OCI-LY7 (cell line): ENCODE measurements around the gene AIFM3. TPM values are rescaled to one million over a fixed set of nuclear protein-coding genes. Genes with fewer than 3 reads are reported as not detected.

Experiments used
- BruUV-seq: library from RNA; stranded (reverse); fragments of 400-500 nt; replicated peaks from 2 replicates; lab custom pipeline; 2021; lab: Mats Ljungman, UMichigan
- CTCF ChIA-PET: fragments of 300-600 bp; sonication (Branson Sonifier 250); formaldehyde crosslinking; loops from one replicate; lab custom pipeline; 2022; ENCODE audit warnings: antibody characterized with exemption; ENCODE audit not compliant: unreplicated experiment; lab: Charles Lee
- POLR2A ChIA-PET: fragments of 300-600 bp; sonication (Branson Sonifier 250); formaldehyde crosslinking; loops from one replicate; lab custom pipeline; 2022; ENCODE audit warnings: antibody characterized with exemption; lab: Charles Lee
- DNase-seq: peaks from one replicate; pipeline ENCODE4 v3.0.0-alpha.2; 2015; ENCODE audit warnings: low spot score
- H2AFZ ChIP-seq: fragments of 200-600 bp; sonication (generic), shearing (Covaris generic); 2 replicates; pipeline ENCODE4 v1.6.1; 2014; ENCODE audit warnings: mild to moderate bottlenecking, antibody characterized with exemption, low read length, moderate library complexity
- H3K27ac ChIP-seq: fragments of 200-600 bp; sonication (generic); 2 replicates; pipeline ENCODE4 v1.5.1; 2014; ENCODE audit warnings: mixed run types, low read depth, mild to moderate bottlenecking, moderate library complexity, low read length, inconsistent platforms; ENCODE audit not compliant: poor library complexity, severe bottlenecking
- H3K36me3 ChIP-seq: fragments of 200-600 bp; sonication (generic); 2 replicates; pipeline ENCODE4 v1.6.1; 2014; ENCODE audit warnings: mild to moderate bottlenecking, antibody characterized with exemption, low read length, moderate library complexity, mixed read lengths; ENCODE audit not compliant: insufficient read depth
- H3K4me1 ChIP-seq: fragments of 200-600 bp; sonication (generic); 2 replicates; pipeline ENCODE4 v1.5.1; 2014; ENCODE audit warnings: mild to moderate bottlenecking, low read length; ENCODE audit not compliant: insufficient read depth, poor library complexity, severe bottlenecking
- H3K4me2 ChIP-seq: fragments of 200-600 bp; sonication (generic); 2 replicates; pipeline ENCODE4 v1.6.1; 2014; ENCODE audit warnings: mild to moderate bottlenecking, low read length
- H3K4me3 ChIP-seq: fragments of 200-600 bp; sonication (generic); 2 replicates; pipeline ENCODE4 v1.5.1; 2014; ENCODE audit warnings: mild to moderate bottlenecking, low read depth, low read length; ENCODE audit not compliant: poor library complexity, severe bottlenecking
- H3K79me2 ChIP-seq: fragments of 200-600 bp; sonication (generic); 2 replicates; pipeline ENCODE4 v1.6.1; 2016; ENCODE audit warnings: low read depth, mild to moderate bottlenecking, low read length, moderate library complexity, mixed read lengths; ENCODE audit not compliant: insufficient read depth
- H3K9me2 ChIP-seq: fragments of 200-600 bp; sonication (generic); 2 replicates; pipeline ENCODE4 v1.6.1; 2016; ENCODE audit warnings: mild to moderate bottlenecking, low read length, mixed read lengths; ENCODE audit not compliant: insufficient read depth
- H3K9me3 ChIP-seq: fragments of 200-600 bp; sonication (generic); 2 replicates; pipeline ENCODE4 v1.6.1; 2014; ENCODE audit warnings: mild to moderate bottlenecking, mixed run types, low read length, mixed read lengths
- H4K20me1 ChIP-seq: fragments of 200-600 bp; sonication (generic); 2 replicates; pipeline ENCODE4 v1.6.1; 2014; ENCODE audit warnings: mild to moderate bottlenecking, antibody characterized with exemption, low read length, moderate library complexity, mixed read lengths; ENCODE audit not compliant: insufficient read depth
- CTCF ChIP-seq: fragments of 200-600 bp; sonication (generic); conservative IDR thresholded peaks from 2 replicates; pipeline ENCODE4 v1.5.1; 2014; ENCODE audit warnings: mild to moderate bottlenecking, antibody characterized with exemption, low read length, moderate library complexity, mixed read lengths
- EZH2phosphoT487 ChIP-seq: fragments of 200-600 bp; sonication (generic); IDR thresholded peaks from 2 replicates; pipeline ENCODE4 v1.6.1; 2018; ENCODE audit warnings: low read depth, borderline replicate concordance, mild to moderate bottlenecking, mixed run types, antibody characterized with exemption, low read length, moderate library complexity, mixed read lengths
- intact Hi-C: fragments of 100-400 bp; cut with micrococcal nuclease; formaldehyde crosslinking; loops from one replicate; pipeline ENCODE4 v1.10.0; 2022; ENCODE audit not compliant: unreplicated experiment
- total RNA-seq, 2 experiments: library from RNA; depleted of rRNA in 1 of 2; stranded (reverse); fragments of >200 nt in 1 of 2; shearing (Covaris generic) in 1 of 2; gene quantifications; 2 replicates each; pipeline ENCODE4 v1.2.3, GENCODE V29; 2014 to 2022

Gene AIFM3
- total RNA-seq, 2 experiments from 2014 or later = 0.47 TPM; not detected in 1

- Histone ChIP-seq H3K27ac (no peak overlapping the region), H4K20me1 (no peaks in the 10 kb centered on the region), H2AFZ (no peak overlapping the region), H3K36me3 (peaks cover 11% of the 10 kb centered on the region), H3K4me3 (no peak overlapping the region), H3K9me2 (no peaks in the 10 kb centered on the region), H3K79me2 (peaks cover 10% of the 10 kb centered on the region), H3K9me3 (no peaks in the 10 kb centered on the region), H3K4me1 (peaks cover 19% of the 10 kb centered on the region), H3K4me2 (no peak overlapping the region)
- CTCF ChIA-PET = no interaction called here
- intact Hi-C loops = loop anchor here (10.0 kb wide), 1 partner anchor 65 kb away; the partner anchor contains the start of gene CRKL
- BruUV-seq = no TSS peak
- POLR2A ChIA-PET = interaction anchor here (0.6 kb wide), 1 partner anchor 94 kb away, joined by 4 read pairs; no protein-coding TSS in a partner anchor
- no peak for DNase-seq
- TF ChIP-seq EZH2phosphoT487 (no peak), CTCF (no peak)
These were observed 12.9 kb downstream of the AIFM3 start for GRCh38 chr22:20979940-20980453.

GRCh38 chr22:20980523-20980922 is 13.5 kb downstream of the AIFM3 start:
- BruUV-seq = no TSS peak
- H3K79me2 ChIP-seq = peaks cover 10% of the 10 kb centered on the region
- H2AFZ ChIP-seq = no peak overlapping the region
- peak overlapping the region; percentile 95; the same call in 1 of the 2 replicates for H3K4me2 ChIP-seq
- no peaks in the 10 kb centered on the region for H3K9me3 ChIP-seq
- no peaks in the 10 kb centered on the region for H4K20me1 ChIP-seq
- POLR2A ChIA-PET = no interaction called here
- H3K4me1 ChIP-seq = peaks cover 19% of the 10 kb centered on the region
- peaks cover 14% of the 10 kb centered on the region for H3K36me3 ChIP-seq
- CTCF ChIA-PET = no interaction called here
- no peak overlapping the region for H3K27ac ChIP-seq
- no peak for DNase-seq
- intact Hi-C loops = loop anchor here (10.0 kb wide), 1 partner anchor 66 kb away; the partner anchor contains the start of gene CRKL
- no peaks in the 10 kb centered on the region for H3K9me2 ChIP-seq
- TF ChIP-seq EZH2phosphoT487 (no peak), CTCF (no peak)
- H3K4me3 ChIP-seq = no peak overlapping the region
